Neural crest cell (in vitro differentiated cells): ENCODE results near the gene CDKAL1. TPM values are rescaled to one million over a fixed set of nuclear protein-coding genes. Genes with fewer than 3 reads are reported as not detected.

Experiments
- DNase-seq: peaks from one replicate; pipeline ENCODE4 v3.0.0; 2021; ENCODE audit warnings: low read depth, mixed read lengths, low spot score
- H3K27ac Mint-ChIP-seq: one replicate; pipeline ENCODE4 v1.8.0; 2021; ENCODE audit warnings: mild to moderate bottlenecking, mixed read lengths; ENCODE audit not compliant: unreplicated experiment
- H3K27me3 Mint-ChIP-seq: 2 replicates; pipeline ENCODE4 v1.8.0; 2021; ENCODE audit warnings: low read depth, mild to moderate bottlenecking, mixed read lengths
- H3K36me3 Mint-ChIP-seq: 2 replicates; pipeline ENCODE4 v1.8.0; 2021; ENCODE audit warnings: low read depth, mild to moderate bottlenecking, mixed read lengths
- H3K4me1 Mint-ChIP-seq: 2 replicates; pipeline ENCODE4 v1.8.0; 2021; ENCODE audit warnings: mixed read lengths
- H3K4me3 Mint-ChIP-seq: one replicate; pipeline ENCODE4 v1.8.0; 2021; ENCODE audit warnings: mild to moderate bottlenecking, mixed read lengths
- H3K9me3 Mint-ChIP-seq: 2 replicates; pipeline ENCODE4 v1.8.0; 2021; ENCODE audit warnings: mixed read lengths
- CTCF ChIP-seq: fragments of 200-600 bp; sonication (generic); conservative IDR thresholded peaks from 2 replicates; pipeline ENCODE4 v1.5.0; 2021; ENCODE audit warnings: antibody characterized with exemption, mild to moderate bottlenecking
- total RNA-seq: library from RNA; stranded (reverse); gene quantifications from 2 replicates; pipeline ENCODE4 v1.2.1, GENCODE V29; 2021

The CDKAL1 gene
- total RNA-seq, 1 donor from 2014 or later: 25.4 TPM

GRCh38 chr6:21171801-21172200 is 637.5 kb downstream of the CDKAL1 start:
- Mint-ChIP-seq H3K4me3 (no peak overlapping the region), H3K9me3 (peaks cover 8% of the 10 kb centered on the region), H3K4me1 (peaks cover 3% of the 10 kb centered on the region), H3K27ac (no peak overlapping the region), H3K27me3 (no peaks in the 10 kb centered on the region), H3K36me3 (peaks cover 8% of the 10 kb centered on the region)
- no peak for TF ChIP-seq CTCF
- DNase-seq: no peak

GRCh38 chr6:21173031-21173430 is 638.8 kb downstream of the CDKAL1 start:
- DNase-seq: no peak
- Mint-ChIP-seq H3K36me3 (peaks cover 7% of the 10 kb centered on the region), H3K9me3 (peaks cover 5% of the 10 kb centered on the region), H3K4me1 (no peaks in the 10 kb centered on the region), H3K27me3 (no peaks in the 10 kb centered on the region), H3K27ac (no peak overlapping the region), H3K4me3 (no peak overlapping the region)
- no peak for TF ChIP-seq CTCF

- Mint-ChIP-seq H3K4me1 (no peaks in the 10 kb centered on the region), H3K27ac (no peak overlapping the region), H3K27me3 (no peaks in the 10 kb centered on the region), H3K4me3 (no peak overlapping the region), H3K9me3 (peaks cover 5% of the 10 kb centered on the region), H3K36me3 (peaks cover 5% of the 10 kb centered on the region)
- TF ChIP-seq CTCF: no peak
- DNase-seq: no peak
Measured at GRCh38 chr6:21173678-21174077, 639.4 kb downstream of the CDKAL1 start.

GRCh38 chr6:21176197-21176596 is 641.9 kb downstream of the CDKAL1 start:
- no peak overlapping the region for H3K4me3 Mint-ChIP-seq
- no peak overlapping the region for H3K27ac Mint-ChIP-seq
- H3K9me3 Mint-ChIP-seq: peaks cover 5% of the 10 kb centered on the region
- H3K4me1 Mint-ChIP-seq: no peaks in the 10 kb centered on the region
- H3K36me3 Mint-ChIP-seq: peaks cover 6% of the 10 kb centered on the region
- DNase-seq: no peak
- H3K27me3 Mint-ChIP-seq: no peaks in the 10 kb centered on the region
- no peak for TF ChIP-seq CTCF

GRCh38 chr6:21180155-21180554 is 645.9 kb downstream of the CDKAL1 start:
- no peak for DNase-seq
- no peaks in the 10 kb centered on the region for H3K27me3 Mint-ChIP-seq
- no peak overlapping the region for H3K27ac Mint-ChIP-seq
- peaks cover 20% of the 10 kb centered on the region for H3K4me1 Mint-ChIP-seq
- TF ChIP-seq CTCF: no peak
- H3K36me3 Mint-ChIP-seq: peaks cover 3% of the 10 kb centered on the region
- H3K9me3 Mint-ChIP-seq: no peaks in the 10 kb centered on the region
- H3K4me3 Mint-ChIP-seq: no peak overlapping the region
